Lower leg skin (tissue), 4 donors: ENCODE results near the gene SPTB. TPM values are rescaled to one million over a fixed set of nuclear protein-coding genes. Genes with fewer than 3 reads are reported as not detected.

Experiments used
- DNase-seq, 2 donors: peaks; one replicate each; pipeline ENCODE4 v3.0.0-alpha.2; 2019; ENCODE audit warnings: low spot score in 2 of 2
- H3K4me3 ChIP-seq: fragments of 200-600 bp; sonication (generic); 2 replicates; pipeline ENCODE4 v1.5.1; 2017; ENCODE audit warnings: mild to moderate bottlenecking, low read depth; ENCODE audit not compliant: poor library complexity, severe bottlenecking
- CTCF ChIP-seq, 3 donors: fragments of 450-650 bp; IDR thresholded peaks; one replicate each; pipeline ENCODE4 v1.5.1; 2016; ENCODE audit warnings: antibody characterized with exemption in 3 of 3, mild to moderate bottlenecking in 3 of 3, moderate library complexity in 2 of 3
- POLR2A ChIP-seq, 2 donors: fragments of 450-650 bp; IDR thresholded peaks; one replicate each; pipeline ENCODE4 v1.6.1; 2016 to 2017; ENCODE audit warnings: antibody characterized with exemption in 2 of 2, mild to moderate bottlenecking in 1 of 2, moderate library complexity in 1 of 2
- WGBS, 2 donors: methylation state at CpG; one replicate each; pipeline ENCODE4 v1.1.5; 2018; 5-methylcytosine and 5-hydroxymethylcytosine counted together
- intact Hi-C: fragments of 100-400 bp; cut with DNase I; formaldehyde crosslinking; loops from one replicate; pipeline ENCODE4 v1.15.0; 2023; ENCODE audit warnings: low total_unique reads
- total RNA-seq, 4 donors: library from RNA; depleted of rRNA; stranded (reverse); fragments of >200 nt; gene quantifications; one replicate each; pipeline ENCODE4 v1.1.0, GENCODE V29; 2016

Gene SPTB
- total RNA-seq, 4 donors from 2014 or later = 0.34 to 1.3 (median 0.92) TPM

- DNase-seq = no peak
- intact Hi-C loops = no loop called here
- no peak overlapping the region for H3K4me3 ChIP-seq
- WGBS, 2 donors = 100% methylated on average over 6 of the region's 6 CpGs
- no peak for TF ChIP-seq POLR2A (IDR thresholded peaks at IDR 0.05)
- TF ChIP-seq CTCF (IDR thresholded peaks at IDR 0.05) = no peak
Observed at GRCh38 chr14:64759555-64759938, 120.2 kb downstream of the SPTB start.

GRCh38 chr14:64758691-64759554, 120.8 kb downstream of the SPTB start:
- H3K4me3 ChIP-seq = no peak overlapping the region
- DNase-seq = no peak
- intact Hi-C loops = no loop called here
- WGBS, 2 donors = 62 to 71% methylated on average over 6 to 7 of the region's 7 CpGs
- TF ChIP-seq POLR2A (IDR thresholded peaks at IDR 0.05) (no peak), CTCF (IDR thresholded peaks at IDR 0.05) (no peak)

DNA sequence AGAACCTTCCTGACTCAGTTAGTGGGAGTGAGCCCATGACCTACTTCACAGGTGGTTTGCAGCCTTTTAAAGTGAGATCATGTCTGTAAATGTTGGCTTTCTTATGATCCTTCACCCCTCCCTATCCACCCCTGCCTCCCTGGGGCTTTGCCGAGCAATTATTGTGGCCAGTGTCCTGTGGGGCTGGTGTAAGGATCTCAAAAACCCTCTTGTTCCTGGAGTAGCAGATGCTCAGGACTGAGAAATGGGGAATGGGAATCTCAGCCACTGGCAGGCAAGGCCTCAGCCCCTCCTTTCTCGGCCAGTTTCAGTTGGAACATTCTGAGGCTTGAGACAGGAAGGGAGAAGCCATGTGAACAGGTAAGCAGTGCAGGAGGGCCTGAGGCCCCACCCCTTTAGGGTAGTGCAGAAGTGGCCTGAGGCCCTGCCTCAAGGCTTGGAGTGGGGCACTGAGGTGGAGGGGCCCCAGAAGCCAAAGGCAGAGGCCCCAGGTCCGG, 121.6 kb downstream of the SPTB start:
- DNase-seq = no peak
- TF ChIP-seq CTCF (IDR thresholded peaks at IDR 0.05) = no peak
- TF ChIP-seq POLR2A (IDR thresholded peaks at IDR 0.05) = no peak
- WGBS, 2 donors = 47 to 65% methylated on average over 3 of the region's 3 CpGs
- intact Hi-C loops = no loop called here
- no peak overlapping the region for H3K4me3 ChIP-seq

DNA sequence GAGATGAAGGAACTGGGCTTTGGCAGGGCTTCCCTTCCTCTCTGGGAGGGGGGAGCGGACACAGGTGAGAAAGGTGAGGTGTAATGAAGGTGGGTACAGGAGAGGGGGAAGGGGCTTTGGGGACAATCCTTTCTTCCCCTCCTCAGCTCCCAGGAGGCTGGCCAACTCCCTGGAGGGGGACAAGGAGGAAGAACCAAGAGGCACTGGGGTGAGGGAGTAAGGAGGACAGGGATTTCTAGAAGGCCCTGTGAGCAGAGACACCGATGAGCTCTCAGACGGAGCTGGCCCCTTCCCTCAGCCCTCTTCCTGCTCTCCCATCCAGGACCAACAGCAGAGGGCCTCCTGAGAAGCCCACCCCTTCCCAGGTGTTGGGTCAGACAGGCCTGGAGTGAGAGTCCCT, 122.1 kb downstream of the SPTB start:
- H3K4me3 ChIP-seq = no peak overlapping the region
- 78 to 94% methylated on average over 3 of the region's 3 CpGs for WGBS, 2 donors
- DNase-seq = no peak
- intact Hi-C loops = no loop called here
- no peak for TF ChIP-seq CTCF (IDR thresholded peaks at IDR 0.05)
- no peak for TF ChIP-seq POLR2A (IDR thresholded peaks at IDR 0.05)

DNA sequence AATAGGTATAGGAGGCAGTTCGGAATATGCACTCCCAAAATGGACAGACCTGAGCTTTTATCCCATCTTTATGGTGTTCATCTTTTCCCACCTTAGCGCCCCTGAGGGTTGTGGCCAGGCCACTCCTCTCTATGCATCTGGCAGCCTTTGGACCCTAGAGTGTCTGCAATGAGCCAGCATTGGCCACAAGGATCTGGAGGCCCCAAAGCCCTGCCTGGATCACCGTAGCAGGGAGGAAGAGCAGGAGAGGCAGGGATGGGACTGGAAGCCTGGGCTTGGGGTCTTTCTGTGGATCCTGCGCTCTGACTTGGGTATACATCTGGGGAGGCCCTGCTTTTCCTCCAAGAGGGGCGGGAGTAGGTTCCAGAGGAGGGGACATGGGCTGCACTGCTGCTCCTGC, 123.0 kb downstream of the SPTB start:
- DNase-seq = no peak
- 94 to 95% methylated on average over 5 of the region's 5 CpGs for WGBS, 2 donors
- intact Hi-C loops = no loop called here
- TF ChIP-seq POLR2A (IDR thresholded peaks at IDR 0.05) (no peak), CTCF (IDR thresholded peaks at IDR 0.05) (no peak)
- H3K4me3 ChIP-seq = no peak overlapping the region
